SKM-1 treated with dmso at 0.1 percent for 144 hours (cell line): ENCODE results near the gene ESRP2.

Experiments used
- DNase-seq: peaks from one replicate; lab custom pipeline; 2025; ENCODE audit not compliant: unreplicated experiment; lab: John Stamatoyannopoulos, UW

The ESRP2 gene

DNA sequence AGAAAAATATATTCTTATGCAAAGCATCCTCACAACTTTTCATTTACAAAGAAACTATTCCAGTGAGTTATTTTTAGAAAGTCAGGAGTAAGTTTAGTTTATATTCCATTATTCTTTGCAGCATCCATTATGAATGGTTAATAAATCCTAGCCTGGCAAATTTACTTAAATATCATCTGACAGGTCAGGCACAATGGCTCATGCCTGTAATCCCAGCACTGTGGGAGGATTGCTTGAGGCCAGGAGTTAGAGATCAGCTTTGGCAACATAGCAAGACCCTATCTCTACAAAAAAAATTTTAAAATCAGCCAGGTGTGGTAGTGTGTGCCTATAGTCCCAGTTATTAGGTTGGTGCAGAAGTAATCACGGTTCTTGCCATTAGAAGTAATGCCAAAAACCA, 12.9 kb downstream of the ESRP2 start:
- no peak for DNase-seq

DNA sequence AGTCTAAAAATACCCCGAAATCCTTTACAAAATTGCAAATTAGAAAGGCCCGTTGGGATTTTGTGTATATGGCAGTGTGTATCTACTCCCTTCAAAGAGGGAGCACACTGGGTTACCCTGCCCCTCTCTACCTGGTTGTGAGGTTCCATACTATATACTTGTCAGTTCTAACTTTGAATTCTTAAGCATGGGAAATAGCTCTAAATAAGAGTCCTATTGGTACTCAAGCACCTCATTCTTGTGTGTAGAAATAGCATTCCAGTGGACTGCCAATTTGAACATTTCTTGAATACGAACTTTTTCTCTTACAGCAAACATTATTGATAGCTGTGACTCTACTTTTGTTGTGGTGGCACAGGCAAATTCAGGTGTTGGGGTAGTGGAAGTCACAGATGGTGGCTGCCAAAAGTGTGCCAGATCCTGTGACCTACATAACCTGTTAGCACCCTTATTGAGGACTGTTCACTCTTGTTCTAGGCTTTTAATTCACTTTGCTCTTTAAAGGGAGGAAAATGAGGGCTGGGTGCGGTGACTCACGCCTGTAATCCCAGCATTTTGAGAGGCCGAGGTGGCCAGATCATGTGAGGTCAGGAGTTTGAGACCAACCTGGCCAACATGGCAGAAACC, 16.1 kb downstream of the ESRP2 start:
- no peak for DNase-seq

- no peak for DNase-seq
Measured at GRCh38 chr16:68217506-68217905, 18.4 kb downstream of the ESRP2 start.

- DNase-seq, result no peak
Measured at GRCh38 chr16:68216240-68216639, 19.7 kb downstream of the ESRP2 start.

GRCh38 chr16:68215302-68215701, 20.6 kb downstream of the ESRP2 start:
- DNase-seq, result no peak

DNA sequence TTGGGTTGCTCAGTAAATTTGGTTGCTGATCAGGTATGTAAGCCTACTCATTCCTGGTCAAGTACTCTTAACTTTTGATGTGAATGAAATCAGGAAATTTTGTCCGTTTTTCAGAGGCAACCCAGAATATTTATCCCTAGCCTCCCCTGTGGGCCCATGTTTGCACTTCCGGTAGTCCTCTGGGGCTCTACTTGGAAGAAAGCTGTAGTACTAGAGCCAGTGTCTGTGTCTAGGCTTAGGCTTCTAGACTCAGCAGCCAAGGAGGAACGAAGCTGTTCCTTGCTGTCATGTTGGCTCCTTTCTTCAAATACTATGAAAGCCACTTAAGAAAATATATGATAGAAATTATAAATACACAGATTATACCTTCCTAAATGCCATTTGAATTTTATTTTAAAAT, 21.2 kb downstream of the ESRP2 start:
- DNase-seq, result no peak

DNA sequence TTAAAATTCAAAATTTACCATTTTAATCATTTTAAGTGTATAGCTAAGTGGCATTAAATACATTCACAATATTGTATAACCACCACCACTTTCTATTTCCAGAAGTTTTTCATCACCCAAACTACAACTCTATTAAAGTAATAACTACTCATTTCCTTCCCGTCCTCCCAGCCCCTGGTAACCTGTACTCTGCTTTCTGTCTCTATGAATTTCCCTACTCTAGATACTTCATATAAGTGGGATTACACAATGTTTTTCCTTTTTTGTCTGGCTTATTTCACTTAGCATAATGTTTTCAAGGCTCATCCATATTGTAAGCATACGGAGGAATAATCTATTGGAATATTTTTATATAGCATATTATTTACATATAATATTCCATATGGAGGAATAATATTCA, 29.7 kb downstream of the ESRP2 start:
- no peak for DNase-seq

- DNase-seq, result no peak
Measured at GRCh38 chr16:68202091-68202519, 33.8 kb downstream of the ESRP2 start.

DNA sequence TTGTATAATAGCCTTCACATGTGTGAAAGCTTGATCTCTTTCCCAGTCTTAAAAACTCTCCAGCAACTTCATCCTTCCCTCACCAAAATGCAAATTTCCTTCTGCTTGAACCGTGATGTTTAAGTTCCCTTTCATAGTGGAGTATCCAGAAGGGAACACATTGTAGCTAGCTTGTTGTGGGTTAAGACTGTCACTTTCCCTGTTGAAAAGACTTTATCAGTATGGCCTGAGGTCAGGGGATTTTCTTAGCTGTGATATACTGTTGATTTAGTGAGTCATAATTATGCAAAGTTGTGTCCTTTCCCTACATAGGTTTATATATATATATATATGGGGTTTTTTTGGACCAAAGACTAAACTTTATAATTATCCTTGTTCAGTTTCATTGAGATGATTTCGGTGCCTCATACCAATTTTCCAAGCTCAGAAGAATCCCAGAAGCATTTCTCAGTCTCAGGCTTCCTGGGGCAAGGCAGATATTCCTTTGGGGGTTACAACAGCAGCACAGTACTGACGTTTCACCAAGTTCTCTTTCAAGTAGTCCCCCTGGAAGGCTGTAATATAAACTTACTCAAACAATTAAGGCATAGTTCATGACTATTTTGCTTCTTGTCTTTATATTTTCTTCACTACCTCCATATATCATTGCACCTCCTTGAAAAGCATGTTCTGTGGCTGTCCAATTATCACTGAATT, 35.7 kb downstream of the ESRP2 start:
- DNase-seq, result no peak

- no peak for DNase-seq
Measured at GRCh38 chr16:68197250-68197649, 38.7 kb downstream of the ESRP2 start.

DNA sequence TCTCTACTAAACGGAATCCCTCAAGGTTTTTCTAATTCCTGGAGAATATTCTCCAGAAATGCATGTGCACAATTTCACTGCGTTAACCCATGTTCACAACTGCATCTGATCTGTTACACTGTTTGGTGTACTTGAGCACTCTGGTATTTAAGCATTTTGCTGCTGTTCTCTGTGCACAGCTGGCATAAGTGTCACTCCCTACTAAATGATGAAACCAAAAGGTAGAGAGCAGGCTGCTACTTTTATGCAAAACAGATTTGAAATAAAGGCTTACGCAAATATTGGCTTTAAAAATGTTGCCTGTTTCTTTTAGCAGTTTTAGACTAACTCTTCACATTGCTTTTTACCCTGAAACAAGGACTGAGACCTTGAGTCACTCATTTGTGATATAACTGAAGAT, 41.7 kb downstream of the ESRP2 start:
- DNase-seq, result no peak

GRCh38 chr16:68190736-68191510, 45.0 kb downstream of the ESRP2 start:
- no peak for DNase-seq

GRCh38 chr16:68190081-68190480, 45.8 kb downstream of the ESRP2 start:
- no peak for DNase-seq

DNA sequence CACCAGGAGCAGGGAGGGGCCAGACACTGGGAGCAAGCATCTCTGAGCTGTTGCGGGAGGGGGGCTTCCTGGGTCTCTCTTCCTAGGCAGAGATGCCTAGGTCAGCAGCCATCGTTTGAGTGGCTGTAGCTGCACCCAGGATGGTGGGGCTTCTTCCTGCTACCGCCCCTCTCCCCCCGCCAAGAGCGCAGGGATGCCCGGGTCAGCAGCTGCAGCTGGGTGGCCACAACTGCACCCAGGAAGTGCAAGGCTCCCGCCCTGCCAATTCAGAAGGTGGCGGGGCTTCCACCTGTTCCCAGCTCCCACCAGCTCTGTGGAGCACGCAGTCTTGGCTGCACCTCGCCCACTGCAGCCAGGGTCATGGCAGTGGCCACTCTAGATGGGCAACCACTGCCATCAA, 47.8 kb downstream of the ESRP2 start:
- DNase-seq, result no peak

GRCh38 chr16:68187505-68187904, 48.4 kb downstream of the ESRP2 start:
- no peak for DNase-seq

DNA sequence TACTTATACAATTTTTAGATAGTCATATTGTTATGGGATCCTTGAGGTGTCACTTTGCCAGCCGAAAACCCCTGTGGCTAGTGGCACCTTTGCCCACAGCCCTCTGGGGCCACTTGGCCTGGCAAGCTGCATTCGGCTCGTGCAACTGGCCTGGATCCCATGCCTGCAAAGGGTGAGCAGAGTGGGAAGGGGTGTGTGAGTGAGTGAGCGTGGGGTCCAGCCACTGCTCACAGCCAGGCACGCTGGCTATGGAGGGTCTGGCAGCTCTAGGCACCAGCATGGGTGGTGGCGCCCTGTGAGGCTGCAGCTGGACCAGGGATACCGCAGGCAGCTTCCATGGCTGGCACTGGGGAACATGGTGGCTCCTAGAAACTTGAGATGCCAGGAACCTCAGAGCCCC, 49.0 kb downstream of the ESRP2 start:
- no peak for DNase-seq

GRCh38 chr16:68183046-68183445, 52.9 kb downstream of the ESRP2 start:
- DNase-seq, result no peak

DNA sequence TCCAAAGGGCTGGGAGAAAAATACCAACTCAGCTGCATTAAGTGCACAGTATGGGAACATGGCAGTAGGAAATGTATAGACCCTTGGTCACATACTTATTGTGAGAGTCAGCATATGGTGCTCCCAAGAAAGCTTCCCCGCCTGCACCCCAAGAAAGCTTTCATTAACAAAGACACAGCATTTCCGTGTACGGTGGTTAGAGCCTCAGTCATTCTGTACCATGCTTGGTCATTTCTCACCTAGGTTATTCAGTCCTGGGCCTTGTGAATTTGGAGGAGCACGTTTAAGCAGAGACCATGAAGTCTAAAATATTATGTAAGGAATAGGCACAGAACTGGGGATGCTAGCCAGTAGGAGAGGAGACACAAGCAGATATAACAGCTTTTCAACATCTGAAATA, 56.1 kb downstream of the ESRP2 start:
- no peak for DNase-seq

- DNase-seq, result no peak
Measured at GRCh38 chr16:68179196-68179795, 56.6 kb downstream of the ESRP2 start.
